Left lobe of liver (tissue), 2 donors: ENCODE measurements around the gene TSPAN1. TPM values are rescaled to one million over a fixed set of nuclear protein-coding genes. Genes with fewer than 3 reads are reported as not detected.
"Not testable (repeated sequence)": the region's sequence is repeated elsewhere in the genome, so short reads cannot be mapped to it uniquely, and the experiment has no call there.

Experiments used
- ATAC-seq: fragments of 200-7000 bp; cut with Tn5 transposase; one replicate; pipeline ENCODE4 v1.9.1; 2020; ENCODE audit warnings: mild to moderate bottlenecking, moderate library complexity
- DNase-seq: peaks from one replicate; pipeline ENCODE4 v3.0.0-alpha.2; 2020; ENCODE audit warnings: low spot score
- total RNA-seq: library from RNA; stranded (reverse); gene quantifications from one replicate; pipeline ENCODE4 v1.2.1, GENCODE V29; 2021
- donor health status: DM: no; HTN: no; CAD: no; lungs with moderate emphysema.
- donor health status: DM: no; HTN: yes; CAD: no.

The TSPAN1 gene
- total RNA-seq, 1 donor from 2014 or later = 7.7 TPM

DNA sequence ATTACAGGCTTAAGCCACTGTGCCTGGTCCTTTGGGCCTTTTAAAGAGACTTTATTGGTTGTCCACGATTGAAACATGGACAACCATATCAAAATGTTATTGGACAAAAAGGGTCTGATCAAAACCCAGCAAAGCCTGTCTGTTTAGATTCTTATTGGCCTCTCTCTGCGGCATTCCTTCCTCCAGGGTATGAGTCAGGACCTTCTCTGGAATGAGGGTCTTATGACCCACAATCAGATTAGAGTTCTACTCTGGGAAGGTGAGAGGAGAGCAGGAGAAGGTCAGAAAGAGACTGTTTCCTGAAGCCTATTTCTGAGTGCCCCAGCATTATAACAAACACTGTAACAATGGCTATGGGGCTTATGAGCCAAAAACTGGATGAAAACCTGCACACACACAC is 36.2 kb downstream of the TSPAN1 start:
- no peak for ATAC-seq

DNA sequence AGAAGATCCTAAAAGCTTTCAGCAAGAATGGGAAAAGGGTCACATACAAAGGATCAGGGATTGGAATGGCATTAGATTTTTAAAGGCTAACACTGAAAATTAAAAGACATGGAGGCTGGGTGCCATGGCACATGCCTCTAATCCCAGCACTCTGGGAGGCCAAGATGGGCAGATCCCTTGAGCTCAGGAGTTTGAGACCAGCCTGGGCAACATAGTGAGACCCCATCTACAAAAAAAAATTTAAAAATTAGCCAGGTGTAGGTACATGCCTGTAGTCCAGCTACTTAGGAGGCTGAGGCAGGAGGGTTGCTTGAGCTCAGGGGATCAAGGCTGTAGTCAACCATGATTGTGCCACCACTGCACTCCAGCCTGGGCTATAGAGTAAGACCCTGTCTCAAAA is 40.6 kb downstream of the TSPAN1 start:
- ATAC-seq (no peak), DNase-seq (no peak)

More for the DNA sequence above, 36.2 kb downstream of the TSPAN1 start:
- DNase-seq = no peak

DNA sequence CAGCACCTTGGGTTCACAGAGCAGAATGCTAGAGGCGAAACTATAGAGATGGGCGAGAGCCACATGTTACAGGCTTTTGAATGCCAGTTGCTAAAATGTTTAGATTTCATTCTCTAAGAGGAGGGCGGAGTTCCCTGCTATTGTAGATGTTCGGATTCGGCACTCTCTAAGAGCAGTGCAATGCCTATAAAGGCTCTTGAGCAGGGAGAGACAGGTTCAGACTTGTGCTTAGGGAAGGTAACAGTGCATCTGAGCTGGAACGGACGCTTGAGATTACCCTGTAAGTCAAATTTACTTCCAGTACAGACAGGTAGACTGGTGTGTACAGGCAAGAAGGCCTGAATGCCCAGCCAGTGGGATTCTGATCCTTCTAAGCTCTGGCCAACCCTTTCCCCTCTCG is 43.6 kb downstream of the TSPAN1 start:
- no peak for ATAC-seq
- no peak for DNase-seq

DNA sequence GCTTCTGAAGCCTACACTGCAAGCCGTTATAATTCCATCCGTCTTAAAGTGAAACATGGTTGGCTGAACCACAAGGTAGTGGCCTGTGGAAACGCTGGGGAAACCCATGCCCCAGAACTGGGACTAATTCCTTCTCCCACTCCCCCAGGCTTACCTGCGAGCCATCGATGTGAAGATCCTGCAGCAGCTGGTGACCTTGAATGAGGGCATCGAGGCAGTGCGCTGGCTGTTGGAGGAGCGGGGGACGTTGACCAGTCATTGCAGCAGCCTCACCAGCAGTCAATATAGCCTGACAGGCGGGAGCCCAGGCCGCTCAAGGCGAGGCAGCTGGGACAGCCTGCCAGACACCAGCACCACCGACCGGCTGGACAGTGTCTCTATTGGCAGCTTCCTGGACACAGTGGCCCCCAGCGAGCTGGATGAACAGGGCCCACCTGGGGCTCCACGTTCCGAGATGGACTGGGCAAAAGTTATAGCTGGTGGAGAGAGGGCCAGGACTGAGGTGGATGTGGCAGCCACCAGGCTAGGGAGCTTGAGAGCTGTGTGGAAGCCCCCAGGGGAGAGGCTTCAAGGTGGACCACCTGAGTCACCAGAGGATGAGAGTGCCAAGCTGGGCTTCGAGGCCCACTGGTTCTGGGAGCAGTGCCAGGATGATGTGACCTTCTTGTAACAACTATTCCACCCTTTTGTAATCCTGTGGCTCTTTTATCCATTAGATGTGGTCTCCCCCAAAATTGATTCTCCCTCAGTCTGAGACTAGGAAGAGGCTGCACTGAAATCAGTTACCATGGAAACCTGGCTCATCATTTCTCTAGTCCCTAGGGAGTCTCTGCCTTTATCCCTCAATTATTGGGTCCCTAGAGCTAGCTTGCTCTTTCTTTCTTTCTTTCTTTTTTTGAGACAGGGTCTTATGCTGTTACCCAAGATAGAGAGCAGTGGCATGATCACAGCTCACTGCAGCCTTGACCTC is 44.9 kb downstream of the TSPAN1 start:
- ATAC-seq (no peak), DNase-seq (no peak)

DNA sequence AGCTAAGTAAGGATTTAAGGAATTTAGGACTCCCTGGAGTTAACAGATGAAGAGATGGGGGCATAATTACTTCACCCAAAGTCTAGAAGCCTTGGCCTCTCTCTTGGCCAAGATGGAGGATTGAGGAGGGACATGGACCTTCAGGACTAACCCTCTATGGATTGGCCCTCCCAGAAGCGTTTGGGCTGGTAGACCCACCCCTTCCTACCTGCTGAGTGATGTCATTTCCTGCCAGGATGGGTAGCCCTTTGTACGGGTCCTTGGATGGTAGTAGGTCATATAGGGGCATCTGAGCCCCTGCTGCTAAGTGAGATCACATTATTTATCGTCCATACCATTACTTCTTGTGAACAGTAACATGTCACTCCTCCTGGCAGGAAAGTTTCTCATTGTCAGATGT is 45.9 kb downstream of the TSPAN1 start:
- DNase-seq (no peak), ATAC-seq (no peak)

DNA sequence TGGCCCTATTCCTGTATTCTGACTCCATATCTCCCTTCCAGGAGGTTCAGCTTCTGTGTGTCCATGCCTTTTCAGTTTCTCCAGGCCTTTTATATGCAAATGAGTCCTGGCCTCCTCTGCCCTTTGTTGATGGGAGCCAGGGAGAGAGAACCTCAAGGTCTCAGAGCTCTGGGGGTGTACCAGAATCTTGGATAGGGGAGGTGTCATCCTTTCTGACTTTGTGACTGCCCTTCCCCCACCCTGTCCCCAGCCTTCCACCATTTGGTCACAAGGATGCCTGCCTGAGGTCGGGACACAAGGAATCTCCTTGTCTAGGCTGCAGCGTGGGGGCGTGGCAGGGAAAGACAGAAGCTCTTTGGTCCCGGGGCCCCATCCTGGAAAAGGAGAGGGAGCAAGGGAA is 46.9 kb downstream of the TSPAN1 start:
- no peak for ATAC-seq

DNA sequence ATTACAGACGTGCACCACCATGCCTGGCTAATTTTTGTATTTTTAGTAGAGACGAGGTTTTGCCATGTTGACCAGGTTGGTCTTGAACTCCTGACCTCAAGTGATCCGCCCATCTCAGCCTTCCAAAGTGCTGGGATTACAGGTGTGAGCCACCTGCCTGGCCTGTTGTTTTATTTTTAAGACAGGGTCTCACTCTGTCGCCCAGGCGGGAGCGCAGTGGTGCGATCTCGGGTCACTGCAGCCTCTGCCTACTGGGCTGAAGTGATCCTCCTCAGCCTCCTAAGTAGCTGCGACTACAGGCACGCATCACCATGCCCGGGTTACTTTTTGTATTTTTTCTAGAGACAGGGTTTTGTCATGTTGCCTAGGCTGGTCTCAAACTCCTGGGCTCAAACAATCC is 48.2 kb downstream of the TSPAN1 start:
- DNase-seq = not testable (repeated sequence)

More for the DNA sequence above, 46.9 kb downstream of the TSPAN1 start:
- no peak for DNase-seq

DNA sequence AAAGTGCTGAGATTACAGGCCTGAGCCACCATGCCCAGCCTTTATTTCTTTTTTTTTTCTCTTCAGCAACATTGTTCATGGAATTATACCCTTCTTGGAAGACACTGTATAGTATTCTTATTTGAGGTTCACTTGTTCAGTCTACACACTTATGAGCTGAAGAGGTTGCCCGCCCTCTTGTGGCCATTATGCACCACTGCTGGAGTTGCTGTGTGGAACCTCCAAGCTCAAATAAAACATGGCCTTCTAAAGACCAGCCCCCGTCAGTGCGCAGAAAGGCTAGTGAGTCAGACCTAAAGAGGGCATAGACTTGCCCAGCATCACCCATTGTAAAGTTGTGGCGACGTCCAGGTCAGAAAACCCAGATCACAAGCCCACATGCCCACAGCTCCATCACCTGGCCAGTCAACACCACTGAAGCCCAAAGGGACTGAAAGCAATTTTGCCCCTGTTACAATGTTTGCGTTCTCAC is 48.6 kb downstream of the TSPAN1 start:
- peak; percentile 99 for ATAC-seq
- DNase-seq = peak; percentile 62

More for the DNA sequence above, 48.2 kb downstream of the TSPAN1 start:
- ATAC-seq = not testable (repeated sequence)

DNA sequence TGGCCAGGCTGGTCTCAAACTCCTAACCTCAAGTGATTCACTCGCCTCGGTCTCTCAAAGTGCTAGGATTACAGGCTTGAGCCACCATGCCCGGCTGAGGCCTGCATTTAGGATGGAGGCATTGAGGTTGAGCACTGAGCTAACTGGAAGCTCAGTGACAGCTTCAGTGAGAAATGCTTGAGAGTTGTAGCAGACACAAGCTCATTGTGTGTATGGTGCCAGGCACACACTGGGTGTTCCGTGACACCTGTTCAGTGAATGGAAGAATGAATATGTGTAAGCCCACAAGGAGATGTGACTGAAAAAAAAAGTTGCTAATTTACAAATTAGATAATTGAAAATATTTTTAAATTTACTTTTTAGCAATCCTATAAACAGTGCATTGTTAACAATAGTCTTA is 50.1 kb downstream of the TSPAN1 start:
- no peak for DNase-seq
- ATAC-seq = no peak

DNA sequence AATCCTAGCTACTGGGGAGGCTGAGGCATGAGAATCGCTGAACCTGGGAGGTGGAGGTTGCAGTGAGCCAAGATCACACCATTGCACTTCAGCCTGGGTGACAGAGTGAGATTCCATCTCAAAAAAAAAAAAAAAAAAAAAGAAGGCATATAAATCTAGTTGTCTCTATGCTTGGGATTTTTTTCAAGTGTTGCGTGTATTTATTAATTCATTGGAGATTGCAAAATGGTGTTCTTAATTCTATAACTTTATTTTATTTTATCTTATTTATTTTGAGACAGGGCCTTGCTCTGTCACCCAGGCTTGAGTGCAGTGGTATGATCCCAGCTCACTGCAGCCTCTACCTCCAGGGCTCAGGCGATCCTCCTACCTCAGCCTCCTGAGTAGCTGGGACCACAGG is 56.3 kb downstream of the TSPAN1 start:
- ATAC-seq, DNase-seq: not testable (repeated sequence)

Other genes starting within 250 kb of the TSPAN1 start
- 3.1 TPM for gene PIK3R3, start 42.5 kb upstream of the TSPAN1 start, total RNA-seq
- not detected for gene P3R3URF, start 1.4 kb downstream of the TSPAN1 start, total RNA-seq
- gene POMGNT1, start 23.3 kb downstream of the TSPAN1 start, total RNA-seq = 39.8 TPM
- 0.40 TPM for gene LURAP1, start 28.2 kb downstream of the TSPAN1 start, total RNA-seq
- 0.33 TPM for gene RAD54L, start 72.7 kb downstream of the TSPAN1 start, total RNA-seq
- gene LRRC41, start 128.5 kb downstream of the TSPAN1 start, total RNA-seq = 23.1 TPM
- gene UQCRH, start 128.6 kb downstream of the TSPAN1 start, total RNA-seq = 68.7 TPM
- gene NSUN4, start 165.7 kb downstream of the TSPAN1 start, total RNA-seq = 9.3 TPM
- gene FAAH, start 219.2 kb downstream of the TSPAN1 start, total RNA-seq = 38.9 TPM